HG03066 (cell line): Measurements from ENCODE around the gene FASN.

Experiments
- ATAC-seq: cut with Tn5 transposase; IDR thresholded peaks from one replicate; pipeline ENCODE4 v1.9.1; 2021; ENCODE audit warnings: low read depth; ENCODE audit not compliant: unreplicated experiment

The FASN gene

DNA sequence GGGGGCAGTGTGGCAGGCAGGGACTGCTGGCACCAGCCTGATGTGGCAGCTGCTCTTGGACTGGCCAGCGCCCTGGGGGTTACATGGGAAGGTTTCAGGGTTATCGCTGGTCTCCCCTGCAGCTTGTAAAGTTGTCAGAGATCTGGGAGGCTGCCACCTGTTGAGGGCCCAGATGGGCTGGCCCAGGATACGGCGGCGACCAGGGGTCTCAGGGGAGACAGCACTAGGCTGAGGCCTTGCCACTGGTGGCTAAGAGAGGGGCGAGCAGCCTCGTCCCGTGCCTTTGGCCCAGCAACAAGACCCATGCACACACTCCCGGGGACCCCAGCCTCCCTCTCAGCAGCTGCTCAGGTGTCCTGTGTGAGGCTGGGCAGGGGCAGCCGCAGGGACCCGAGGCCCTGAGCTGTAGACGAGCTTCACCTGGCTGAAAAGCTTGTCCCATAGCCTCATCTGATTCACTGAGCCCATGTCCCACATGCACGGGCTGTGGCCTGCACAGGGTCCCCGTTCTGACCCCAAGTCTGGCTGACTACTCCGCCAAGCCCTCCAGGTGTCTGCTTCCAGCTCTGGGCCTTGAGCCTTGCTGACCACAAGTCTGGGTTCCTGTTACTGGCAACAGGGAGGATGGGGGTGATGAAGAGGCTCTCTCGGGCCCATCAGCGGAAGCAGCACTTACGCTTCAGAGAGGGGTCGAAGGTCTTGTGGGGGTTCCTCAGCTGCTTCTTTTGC is 38.6 kb downstream of the FASN start:
- no peak for ATAC-seq

DNA sequence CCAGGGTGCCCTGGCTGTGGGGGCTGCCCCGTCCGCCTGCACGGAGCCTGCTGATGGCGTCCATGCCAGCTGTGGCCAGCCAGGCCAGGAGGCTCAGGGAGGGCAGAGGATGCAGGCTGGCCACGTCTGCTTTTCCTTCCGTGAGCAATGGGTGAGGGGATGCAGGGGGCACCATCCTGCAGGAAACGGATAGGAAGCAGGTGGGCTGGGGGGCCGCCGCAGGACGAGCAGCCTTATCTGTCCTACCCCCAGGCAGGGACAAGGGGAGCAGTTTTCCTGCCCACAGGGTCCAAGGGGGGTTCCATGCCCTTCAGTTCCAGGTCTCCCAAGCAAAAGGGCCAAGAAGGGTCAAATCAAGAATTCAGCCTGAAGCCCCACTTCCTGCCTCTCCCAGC is 39.2 kb downstream of the FASN start:
- no peak for ATAC-seq

DNA sequence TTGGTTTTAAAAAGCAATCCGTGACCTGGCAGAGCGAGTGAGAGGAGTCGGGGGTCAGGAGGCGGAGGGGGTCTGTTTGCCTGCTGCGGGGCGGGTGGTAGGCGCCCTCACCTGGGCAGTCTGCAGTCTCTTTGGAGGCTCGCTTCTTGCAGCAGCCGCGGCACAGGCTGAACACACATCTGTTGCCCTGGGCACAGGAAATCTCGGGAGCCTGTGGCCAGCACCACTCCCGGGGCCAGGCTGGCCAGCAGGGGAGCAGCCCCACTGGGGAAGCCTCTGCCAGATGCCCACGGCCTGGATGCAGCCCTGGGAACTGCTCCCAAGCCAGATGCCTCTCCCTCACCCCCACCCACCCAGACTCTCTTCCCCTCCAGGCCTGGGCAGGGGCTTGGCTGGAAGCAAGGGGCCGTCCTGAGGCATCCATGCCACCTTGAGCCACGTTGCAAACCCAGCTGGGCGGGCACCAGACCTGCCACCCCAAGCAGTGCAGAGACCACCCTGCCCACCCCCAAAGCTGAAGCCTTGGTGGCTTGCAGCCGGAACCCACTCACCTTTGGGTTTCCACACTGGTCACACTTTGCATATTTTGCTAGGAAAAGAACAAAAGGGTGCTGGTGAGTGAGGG is 39.7 kb downstream of the FASN start:
- no peak for ATAC-seq

DNA sequence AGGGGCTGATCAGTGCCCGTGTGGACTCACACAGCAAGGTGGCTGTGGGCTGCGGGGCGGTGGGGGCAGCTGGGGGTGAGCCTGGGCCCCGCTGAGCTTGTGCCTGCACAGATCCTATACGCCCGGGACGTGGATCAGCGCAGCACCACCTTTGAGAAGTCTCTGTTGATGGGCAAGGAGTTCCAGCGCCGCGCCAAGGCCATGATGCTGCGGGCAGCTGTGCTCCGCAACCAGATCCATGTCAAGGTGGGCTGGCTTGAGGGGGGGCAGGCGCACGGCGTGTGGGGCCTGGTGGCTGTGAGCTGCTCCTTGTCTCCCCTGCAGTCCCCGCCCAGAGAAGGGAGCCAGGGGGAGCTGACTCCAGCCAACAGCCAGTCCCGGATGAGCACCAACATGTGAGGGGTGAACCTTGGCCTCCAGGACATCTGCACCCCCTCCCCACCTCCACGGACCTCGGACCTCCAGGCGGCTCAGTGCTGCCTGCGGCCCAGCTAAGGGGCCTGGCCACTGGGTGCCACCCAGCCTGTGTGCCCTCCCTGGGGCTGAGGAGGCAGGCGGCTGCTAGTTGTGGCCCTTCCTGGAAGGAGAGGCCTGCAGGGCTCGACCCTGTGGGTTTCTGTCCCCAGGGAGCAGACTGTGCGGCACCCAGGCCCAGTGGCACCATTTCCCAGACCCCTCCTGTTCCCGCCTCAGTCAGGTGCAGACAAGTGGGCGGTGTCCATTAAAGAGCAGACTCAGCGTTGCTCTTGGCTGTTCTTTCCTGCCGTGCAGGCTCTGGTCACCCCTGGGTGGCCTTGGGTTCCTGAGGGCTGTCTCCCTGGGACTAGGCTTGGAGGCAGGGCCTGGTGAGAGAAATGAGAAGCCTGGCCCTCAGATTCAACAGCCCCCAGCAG is 41.1 kb downstream of the FASN start:
- no peak for ATAC-seq

DNA sequence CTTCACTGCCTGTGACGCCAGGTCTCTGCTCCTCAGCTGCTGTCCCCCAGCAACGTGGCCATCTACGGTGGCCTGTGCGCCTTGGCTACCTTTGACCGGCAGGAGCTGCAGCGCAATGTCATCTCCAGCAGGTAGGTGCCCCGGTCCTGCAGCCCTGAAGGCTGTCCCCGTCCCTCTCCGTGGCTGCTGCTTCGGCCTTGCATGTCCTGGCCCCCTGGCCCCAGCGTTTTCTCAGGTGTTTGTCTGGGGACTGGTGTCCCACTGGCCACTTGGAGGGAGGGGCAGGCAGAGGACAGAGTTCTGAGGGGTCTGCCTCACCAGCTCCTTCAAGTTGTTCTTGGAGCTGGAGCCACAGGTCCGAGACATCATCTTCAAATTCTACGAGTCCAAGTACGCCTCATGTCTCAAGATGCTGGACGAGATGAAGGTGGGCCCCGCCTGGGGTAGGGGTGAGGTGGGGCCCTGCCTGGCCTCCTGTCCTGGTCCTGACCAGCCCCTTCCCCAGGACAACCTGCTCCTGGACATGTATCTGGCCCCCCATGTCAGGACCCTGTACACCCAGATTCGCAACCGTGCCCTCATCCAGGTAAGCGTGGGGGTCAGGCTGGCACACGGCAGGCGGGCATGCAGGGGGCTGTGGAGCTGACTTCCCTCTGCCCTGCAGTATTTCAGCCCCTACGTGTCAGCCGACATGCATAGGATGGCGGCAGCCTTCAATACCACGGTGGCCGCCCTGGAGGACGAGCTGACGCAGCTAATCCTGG is 41.9 kb downstream of the FASN start:
- no peak for ATAC-seq

DNA sequence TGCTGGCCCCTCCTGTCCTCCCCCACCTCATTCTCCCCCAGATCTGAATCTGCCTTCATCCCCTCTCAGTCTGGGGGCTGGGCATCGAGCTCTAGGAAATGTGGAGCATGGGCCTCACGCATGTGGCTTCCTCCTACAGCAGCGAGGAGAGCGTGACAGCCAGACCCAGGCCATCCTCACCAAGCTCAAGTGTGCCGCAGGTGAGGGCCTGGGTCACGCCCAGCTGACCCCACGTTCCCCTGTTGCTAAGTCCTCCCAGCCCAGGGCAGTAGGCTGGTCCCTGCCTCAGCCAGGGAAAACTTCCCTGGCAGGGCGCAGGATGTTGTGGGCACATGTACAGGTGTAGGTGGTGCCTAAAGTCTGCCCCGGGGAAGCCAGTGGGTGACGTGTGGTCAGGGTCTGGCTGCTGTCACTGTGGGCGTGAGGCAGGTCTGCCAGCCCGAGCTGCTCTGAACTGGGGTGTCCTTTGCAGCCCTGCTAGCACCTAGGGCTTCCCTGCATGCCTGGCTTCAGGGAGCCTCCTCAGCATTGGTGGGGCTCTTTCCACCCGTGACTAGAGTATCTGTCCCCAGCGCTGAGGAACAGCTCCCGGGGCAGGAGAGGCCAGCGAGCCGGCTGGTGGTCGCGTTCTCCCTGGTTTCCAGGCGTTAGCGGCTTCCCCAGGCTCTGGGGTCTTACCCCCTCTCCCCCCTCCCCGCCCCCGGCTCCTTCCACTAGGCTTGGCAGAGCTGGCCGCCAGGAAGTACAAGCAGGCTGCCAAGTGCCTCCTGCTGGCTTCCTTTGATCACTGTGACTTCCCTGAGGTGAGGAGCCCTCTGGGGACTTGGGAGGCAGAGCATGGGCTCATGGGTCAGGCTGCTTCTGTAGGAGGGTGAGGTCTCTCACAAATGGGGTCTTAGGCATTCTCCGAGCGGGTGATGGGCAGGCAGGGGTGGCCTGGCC is 42.7 kb downstream of the FASN start:
- ATAC-seq, result no peak

DNA sequence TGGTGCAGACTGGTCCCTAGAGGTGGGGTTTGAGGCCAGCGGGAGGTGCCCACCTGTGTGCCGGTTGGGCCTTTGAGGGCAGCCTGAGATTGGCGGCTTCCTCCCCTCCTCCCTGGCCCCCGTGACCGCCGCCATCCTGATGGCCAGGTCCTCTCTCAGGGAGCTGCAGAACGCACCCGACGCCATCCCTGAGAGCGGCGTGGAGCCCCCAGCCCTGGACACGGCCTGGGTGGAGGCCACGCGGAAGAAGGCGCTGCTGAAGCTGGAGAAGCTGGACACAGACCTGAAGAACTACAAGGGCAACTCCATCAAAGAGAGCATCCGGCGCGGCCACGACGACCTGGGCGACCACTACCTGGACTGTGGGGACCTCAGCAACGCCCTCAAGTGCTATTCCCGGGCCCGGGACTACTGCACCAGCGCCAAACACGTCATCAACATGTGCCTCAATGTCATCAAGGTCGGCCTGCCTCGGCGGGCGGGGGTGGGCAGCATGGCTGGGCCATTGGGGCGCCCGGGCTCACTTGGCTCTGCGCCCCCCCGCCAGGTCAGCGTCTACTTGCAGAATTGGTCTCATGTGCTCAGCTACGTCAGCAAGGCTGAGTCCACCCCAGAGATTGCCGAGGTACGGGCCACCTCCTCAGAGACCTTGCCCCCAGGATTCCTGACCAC is 43.5 kb downstream of the FASN start:
- no peak for ATAC-seq

DNA sequence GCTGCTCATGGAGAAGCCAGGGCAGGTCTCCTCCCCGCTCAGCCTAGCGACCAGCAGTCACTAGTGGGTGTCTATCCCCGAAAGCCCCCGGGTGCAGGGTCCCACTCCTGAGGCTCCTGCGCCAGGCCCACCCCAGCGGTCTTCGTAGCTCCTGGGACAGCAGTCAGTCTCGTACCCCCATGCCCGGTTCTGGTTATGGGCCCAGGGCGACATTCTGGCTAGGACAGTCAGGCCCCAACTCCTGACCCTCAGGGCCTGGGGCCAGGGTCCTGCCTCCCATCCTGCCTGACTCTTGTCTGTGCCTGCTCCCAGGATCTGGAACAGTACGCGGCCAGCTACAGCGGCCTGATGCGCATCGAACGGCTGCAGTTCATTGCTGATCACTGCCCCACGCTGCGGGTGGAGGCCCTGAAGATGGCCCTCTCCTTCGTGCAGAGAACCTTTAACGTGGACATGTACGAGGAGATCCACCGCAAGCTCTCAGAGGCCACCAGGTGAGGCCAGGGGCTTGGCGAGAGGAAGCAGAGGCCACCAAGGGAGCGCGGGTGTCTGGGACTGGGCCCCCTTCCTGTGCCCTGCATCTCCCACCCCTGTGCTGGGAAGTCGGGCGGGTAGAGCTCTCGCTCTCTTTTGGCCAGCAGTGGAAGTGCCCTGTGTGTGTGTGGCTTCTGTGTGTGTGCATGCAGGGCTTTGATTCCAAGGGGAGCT is 44.3 kb downstream of the FASN start:
- ATAC-seq, result no peak

DNA sequence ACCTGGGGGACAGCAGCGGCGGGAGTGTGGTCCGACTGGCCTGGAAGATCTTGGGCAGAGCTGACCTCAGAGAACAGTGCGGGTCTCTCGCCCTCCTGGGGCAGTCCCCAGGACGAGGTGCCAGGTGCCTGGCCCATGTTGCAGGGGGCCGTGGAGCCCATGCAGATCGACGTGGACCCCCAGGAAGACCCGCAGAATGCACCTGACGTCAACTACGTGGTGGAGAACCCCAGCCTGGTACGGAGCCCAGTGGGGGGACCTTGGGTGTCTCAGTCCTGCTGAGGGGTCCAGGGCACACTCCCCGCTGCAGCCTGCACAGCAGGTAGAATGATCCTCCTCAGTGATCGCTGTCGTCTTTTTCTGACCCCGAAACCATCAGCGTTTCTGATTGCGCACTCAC is 44.9 kb downstream of the FASN start:
- no peak for ATAC-seq

DNA sequence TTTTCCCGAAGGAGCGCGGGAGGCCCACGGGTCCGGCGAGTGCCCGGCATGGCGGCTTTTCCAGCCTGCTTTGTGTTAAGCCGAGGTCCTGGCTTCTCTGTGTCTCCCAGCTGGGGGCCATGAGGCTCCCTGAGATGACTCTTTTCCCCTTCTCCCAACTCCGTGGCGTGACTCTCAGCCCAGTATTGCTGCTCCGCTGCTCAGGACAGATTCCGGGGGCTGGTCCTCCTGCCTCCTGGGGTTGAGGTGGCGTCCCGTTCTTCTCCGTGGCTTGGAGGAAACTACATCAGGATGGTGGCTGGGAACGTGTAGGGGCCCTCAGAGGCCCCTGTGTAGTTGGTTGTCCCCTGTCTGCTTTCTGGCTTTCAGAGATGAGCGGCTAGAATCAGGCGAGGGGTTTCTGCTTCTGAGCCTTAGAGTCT is 45.4 kb downstream of the FASN start:
- ATAC-seq, result no peak

DNA sequence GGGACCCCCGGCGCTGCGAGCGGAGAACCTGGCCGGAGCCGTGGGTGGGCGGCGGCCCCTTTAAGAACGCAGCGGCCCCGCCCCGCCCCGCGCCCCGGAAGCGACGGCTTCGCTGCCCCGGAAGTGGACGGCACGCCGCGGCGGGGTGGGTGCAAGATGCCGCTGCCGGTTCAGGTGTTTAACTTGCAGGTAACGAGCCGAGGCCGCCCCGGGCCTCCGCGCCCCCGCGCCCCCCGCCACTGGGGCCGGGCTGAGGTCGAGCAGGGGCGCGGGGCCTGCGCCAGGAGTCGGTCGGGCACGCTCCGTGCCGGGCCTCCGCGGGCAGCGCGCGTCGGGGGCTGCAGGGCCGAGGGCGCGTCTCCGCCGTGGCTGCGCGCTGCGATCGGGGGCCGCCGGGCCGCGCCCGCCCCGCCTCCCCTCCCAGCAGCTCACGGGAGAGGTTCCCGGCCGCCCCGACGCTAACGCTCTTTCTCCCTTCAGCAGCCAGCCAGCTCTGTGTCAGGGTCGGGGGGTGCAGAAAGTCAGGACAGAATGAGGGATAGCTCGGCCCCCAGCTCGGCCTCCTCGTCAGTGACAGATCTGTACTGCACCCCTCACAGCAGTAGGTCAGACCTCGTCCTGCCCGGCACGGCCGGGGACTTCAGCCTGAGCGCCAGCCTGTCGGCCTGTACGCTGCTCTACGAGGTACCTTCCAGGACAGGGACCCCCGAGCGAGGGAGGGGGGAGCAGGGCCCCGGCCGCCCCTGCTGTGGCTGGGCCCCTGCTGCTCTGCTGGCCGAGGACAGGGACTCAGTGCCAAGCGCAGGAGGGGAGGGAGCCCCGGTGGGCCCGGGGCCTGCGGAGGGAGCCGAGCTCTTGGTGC is 46.0 kb downstream of the FASN start, which contains the start of the genes GPS1 and RFNG:
TSS of gene GPS1 (plus strand) at position 123 of the 862 bp plus-strand sequence. CDS start at position 157, 34 bp downstream.
TSS of gene RFNG (minus strand) at position 36 of the 862 bp plus-strand sequence. CDS start 45 bp downstream, outside the sequence.
- no peak for ATAC-seq

DNA sequence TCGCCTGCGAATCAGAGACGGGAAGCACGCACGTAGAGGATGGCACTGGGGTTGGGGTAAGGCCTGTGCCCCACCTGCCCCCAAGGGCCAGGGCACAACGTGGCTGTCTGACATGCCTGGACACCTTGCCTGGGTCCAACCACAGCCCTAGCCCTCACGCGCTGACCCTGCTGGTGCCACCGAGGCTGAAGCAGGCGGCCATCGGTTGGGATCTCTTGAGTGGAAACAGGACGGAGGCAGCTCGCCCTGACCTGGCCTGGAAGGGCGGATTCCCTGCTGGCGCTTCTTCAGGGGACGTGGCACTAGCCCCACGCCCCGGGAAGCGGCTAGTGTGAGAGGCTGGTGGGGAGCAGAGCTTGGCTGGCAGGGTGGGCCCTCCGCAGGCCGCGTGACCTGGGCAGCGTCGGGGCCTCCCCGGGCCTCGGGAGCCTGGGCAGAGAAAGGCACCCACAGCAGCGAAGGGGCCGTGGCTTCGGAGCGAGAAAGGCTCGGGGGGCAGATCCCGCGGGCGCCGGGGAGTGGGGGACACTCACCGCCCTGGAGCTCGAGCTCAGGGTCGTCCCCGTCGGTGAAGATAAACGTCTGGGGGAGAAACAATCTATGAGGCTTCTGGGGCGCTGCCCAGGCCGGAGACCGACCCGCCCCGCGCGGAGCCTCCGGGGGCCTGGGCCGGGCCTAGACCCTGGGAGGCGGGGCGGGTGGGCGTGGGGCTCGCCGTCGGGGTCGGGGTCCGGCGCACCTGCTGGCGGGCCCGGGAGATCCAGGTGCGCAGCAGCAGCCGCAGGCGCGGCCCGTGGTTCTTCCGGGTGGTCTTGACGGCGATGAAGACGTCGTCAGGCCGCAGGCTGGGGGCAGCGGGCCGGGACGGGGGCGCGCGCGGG is 47.0 kb downstream of the FASN start:
- ATAC-seq, result no peak

DNA sequence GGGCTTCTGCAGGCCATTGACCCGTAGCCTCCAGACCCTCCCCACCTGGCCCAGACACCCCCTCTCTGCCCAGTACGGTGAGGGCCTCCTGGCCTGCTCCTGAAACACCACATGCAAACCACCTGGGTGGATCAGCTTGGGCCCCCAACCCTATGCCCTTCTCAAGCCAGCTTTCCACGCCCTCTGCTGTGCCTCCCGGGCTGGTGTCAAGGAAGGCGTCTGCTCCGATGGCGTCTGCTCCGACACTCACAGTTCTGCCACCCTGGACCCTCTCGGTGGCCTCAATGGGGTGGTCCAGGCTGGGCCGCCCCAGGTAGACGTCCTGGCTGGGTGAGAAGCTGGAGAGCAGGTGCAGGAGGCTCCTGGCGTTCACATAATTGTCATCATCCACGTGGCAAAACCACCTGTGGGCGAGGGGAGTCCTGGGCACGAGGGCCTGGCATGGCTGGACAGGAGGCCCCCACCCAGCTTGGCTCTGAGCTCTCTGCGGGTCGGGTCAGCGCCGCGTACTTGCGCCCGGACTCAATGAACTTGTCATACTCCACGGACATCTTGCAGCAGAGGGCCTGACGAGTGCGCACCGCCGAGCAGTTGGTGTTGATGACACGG is 47.8 kb downstream of the FASN start:
- no peak for ATAC-seq

DNA sequence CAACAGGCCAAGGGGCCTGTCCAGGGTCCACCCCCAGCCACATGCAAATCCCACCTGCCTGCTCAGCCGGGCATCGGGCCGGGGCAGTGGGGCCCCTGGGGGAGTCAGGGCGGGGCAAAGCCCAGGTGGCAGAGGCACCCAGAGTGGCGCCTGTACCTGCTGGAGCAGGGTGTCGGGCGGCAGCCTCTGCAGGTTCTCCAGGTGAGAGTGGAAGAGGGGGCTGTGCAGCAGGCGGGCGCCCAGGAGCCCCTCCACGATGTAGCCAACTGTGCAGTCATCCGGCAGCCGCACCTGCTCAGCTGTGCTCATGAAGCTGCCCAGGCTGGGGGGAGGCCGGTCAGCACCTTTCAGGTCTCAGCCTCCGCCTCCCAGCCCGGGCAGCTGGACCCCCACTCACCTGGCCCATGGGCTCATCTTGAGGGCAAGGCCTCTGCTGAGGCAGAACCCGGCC is 48.5 kb downstream of the FASN start:
- no peak for ATAC-seq

DNA sequence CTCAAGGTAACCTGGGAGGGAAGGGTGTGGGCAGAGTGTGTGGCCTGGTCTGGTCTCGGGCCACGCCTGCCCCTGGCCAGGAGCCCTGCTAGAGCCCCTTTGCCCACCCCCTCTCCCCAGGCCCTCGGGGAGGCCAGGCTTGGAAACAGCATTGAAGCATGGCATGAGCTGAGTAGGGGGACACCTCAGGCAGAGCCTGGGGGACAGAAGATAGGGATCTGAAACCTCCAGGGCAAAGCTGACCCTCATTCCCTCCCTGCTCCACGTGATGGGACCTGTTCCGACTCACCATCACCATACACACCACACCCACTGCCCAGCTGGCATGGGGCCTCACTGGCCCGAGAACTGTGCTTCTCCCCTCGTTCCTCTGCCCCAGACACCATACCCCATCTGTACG is 48.9 kb downstream of the FASN start:
- ATAC-seq, result no peak

DNA sequence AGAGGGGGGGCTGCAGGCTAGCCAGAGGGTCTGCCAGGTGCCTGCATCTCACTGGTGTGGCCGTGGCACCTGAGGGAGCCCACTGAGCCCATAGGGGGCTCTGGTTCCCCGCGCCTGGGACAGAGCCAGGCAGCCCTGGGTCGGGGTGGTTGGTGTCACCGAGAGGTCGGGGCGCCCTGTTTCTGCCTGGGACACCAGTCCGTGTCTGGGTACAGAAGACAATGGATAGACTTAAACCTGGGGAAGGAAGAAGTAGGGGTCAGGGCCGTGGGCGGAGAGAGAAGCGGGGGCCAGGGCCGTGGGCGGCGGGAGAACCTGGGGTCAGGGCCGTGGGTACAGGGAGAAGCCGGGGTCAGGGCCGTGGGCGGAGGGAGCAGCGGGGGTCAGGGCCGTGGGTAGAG is 49.5 kb downstream of the FASN start:
- ATAC-seq, result no peak
